ENCODE results near the gene DDRGK1. TPM values are rescaled to one million over a fixed set of nuclear protein-coding genes. Genes with fewer than 3 reads are reported as not detected.

DDRGK1 gene
- polyA plus RNA-seq, 5 donors: 38.9 to 56.6 (median 50.9) TPM

Other genes starting within 250 kb of the DDRGK1 start
- gene GNRH2, start 161.1 kb downstream of the DDRGK1 start, polyA plus RNA-seq (ENCODE audit: insufficient read depth in 1 of 5, insufficient read length in 5 of 5, low replicate concordance in 1 of 5): under 1 TPM; 0.31 to 0.63 (median 0.50) TPM
- 10 to 100 TPM; 34.1 to 70.1 (median 46.3) TPM for gene MRPS26, start 158.6 kb downstream of the DDRGK1 start, polyA plus RNA-seq (ENCODE audit: insufficient read depth in 1 of 5, insufficient read length in 5 of 5, low replicate concordance in 1 of 5)
- gene OXT, start 133.1 kb downstream of the DDRGK1 start, polyA plus RNA-seq (ENCODE audit: insufficient read depth in 1 of 5, insufficient read length in 5 of 5, low replicate concordance in 1 of 5): not detected
- not detected for gene AVP, start 120.0 kb downstream of the DDRGK1 start, polyA plus RNA-seq (ENCODE audit: insufficient read depth in 1 of 5, insufficient read length in 5 of 5, low replicate concordance in 1 of 5)
- gene FASTKD5, start 44.8 kb downstream of the DDRGK1 start, polyA plus RNA-seq (ENCODE audit: insufficient read depth in 1 of 5, insufficient read length in 5 of 5, low replicate concordance in 1 of 5): 10 to 100 TPM; 10.4 to 15.2 (median 12.3) TPM
- 10 to 100 TPM in 1 of 5 donors, 1 to 10 TPM in 4; 8.5 to 11.1 (median 9.2) TPM for gene UBOX5, start 44.8 kb downstream of the DDRGK1 start, polyA plus RNA-seq (ENCODE audit: insufficient read depth in 1 of 5, insufficient read length in 5 of 5, low replicate concordance in 1 of 5)
- gene LZTS3, start 31.1 kb downstream of the DDRGK1 start, polyA plus RNA-seq (ENCODE audit: insufficient read depth in 1 of 5, insufficient read length in 5 of 5, low replicate concordance in 1 of 5): 10 to 100 TPM in 2 of 5 donors, 1 to 10 TPM in 3; 7.4 to 12.0 (median 8.3) TPM
- gene ITPA, start 4.8 kb upstream of the DDRGK1 start, polyA plus RNA-seq (ENCODE audit: insufficient read depth in 1 of 5, insufficient read length in 5 of 5, low replicate concordance in 1 of 5): 10 to 100 TPM; 33.9 to 71.5 (median 50.4) TPM
- gene SLC4A11, start 34.5 kb upstream of the DDRGK1 start, polyA plus RNA-seq (ENCODE audit: insufficient read depth in 1 of 5, insufficient read length in 5 of 5, low replicate concordance in 1 of 5): 1 to 10 TPM in 2 of 5 donors, under 1 TPM in 3; 0.74 to 1.3 (median 0.86) TPM
- 10 to 100 TPM; 19.5 to 26.7 (median 24.1) TPM for gene DNAAF9, start 203.0 kb upstream of the DDRGK1 start, polyA plus RNA-seq (ENCODE audit: insufficient read depth in 1 of 5, insufficient read length in 5 of 5, low replicate concordance in 1 of 5)